Measurements from ENCODE around the gene POU3F1. TPM values are rescaled to one million over a fixed set of nuclear protein-coding genes. Genes with fewer than 3 reads are reported as not detected.

Gene POU3F1
- total and polyA plus RNA-seq, 10 donors, result 0.07 to 0.60 (median 0.21) TPM; not detected in 3

DNA sequence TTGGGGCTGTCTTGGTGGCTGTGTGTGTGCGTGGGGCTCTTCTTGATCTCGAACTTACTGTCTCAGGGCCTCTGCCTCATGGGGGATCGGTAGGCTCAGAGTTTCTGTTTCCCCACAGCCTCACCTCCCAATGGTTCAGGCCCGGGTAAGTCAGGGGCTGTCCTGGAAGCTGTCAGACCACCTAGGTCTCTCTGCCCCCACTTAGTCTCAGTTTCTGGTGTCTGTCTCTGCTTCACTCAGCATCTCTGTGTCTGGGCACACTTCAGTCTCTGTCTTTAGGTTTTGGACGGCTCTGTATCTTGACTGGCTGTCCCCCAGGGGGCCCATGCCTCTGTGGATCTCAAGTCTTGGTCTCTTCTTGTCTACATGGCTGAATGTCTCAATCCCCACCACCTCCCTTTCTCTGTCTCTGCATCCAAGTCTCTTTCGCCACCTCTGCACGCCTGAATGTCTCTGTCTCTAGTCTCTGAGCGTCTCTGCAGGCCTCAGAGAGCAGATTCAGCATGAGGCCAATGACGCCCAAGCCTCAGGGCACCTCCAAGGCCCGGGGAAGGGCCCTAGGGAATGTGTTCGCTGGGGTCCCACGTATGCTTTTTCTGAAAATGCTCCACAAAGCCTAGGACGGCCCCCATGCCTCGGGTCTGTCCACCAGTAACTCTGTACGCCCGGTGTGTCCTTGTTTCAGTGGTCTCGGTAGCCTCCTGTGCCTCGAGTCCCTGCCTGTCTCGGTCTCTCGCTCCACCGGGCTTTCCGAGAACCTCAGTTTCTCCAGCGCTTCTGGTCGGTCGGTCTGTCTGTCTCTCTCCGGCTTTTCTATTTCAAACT is 42.1 kb downstream of the POU3F1 start:
- 6 to 11% (median 8%) methylated on average over 20 to 26 of the region's 26 CpGs for WGBS, 5 donors
- Histone ChIP-seq H3K4me3 (peak overlapping the region; percentile 23 to 76 (median 46)), H3K27me3 (replicated peaks in 1 of 7) (peaks cover 0 to 26% (median 6%) of the 10 kb centered on the region in 7 donors), H3K4me1 (peaks cover 11 to 71% (median 40%) of the 10 kb centered on the region in 6 donors), H3K36me3 (no peaks in the 10 kb centered on the region), H3K9me3 (no peaks in the 10 kb centered on the region), H3K27ac (peak overlapping the region in 7 of 8 donors; percentile 57 to 91 (median 68))
- intact Hi-C loops (cut with DNase I; ENCODE audit: low total_unique reads), result no loop called here
- no peak for DNase-seq
- TF ChIP-seq POLR2AphosphoS5 (IDR thresholded peaks at IDR 0.05), result no peak
- TF ChIP-seq, protein P1, sequence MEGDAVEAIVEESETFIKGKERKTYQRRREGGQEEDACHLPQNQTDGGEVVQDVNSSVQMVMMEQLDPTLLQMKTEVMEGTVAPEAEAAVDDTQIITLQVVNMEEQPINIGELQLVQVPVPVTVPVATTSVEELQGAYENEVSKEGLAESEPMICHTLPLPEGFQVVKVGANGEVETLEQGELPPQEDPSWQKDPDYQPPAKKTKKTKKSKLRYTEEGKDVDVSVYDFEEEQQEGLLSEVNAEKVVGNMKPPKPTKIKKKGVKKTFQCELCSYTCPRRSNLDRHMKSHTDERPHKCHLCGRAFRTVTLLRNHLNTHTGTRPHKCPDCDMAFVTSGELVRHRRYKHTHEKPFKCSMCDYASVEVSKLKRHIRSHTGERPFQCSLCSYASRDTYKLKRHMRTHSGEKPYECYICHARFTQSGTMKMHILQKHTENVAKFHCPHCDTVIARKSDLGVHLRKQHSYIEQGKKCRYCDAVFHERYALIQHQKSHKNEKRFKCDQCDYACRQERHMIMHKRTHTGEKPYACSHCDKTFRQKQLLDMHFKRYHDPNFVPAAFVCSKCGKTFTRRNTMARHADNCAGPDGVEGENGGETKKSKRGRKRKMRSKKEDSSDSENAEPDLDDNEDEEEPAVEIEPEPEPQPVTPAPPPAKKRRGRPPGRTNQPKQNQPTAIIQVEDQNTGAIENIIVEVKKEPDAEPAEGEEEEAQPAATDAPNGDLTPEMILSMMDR (IDR thresholded peaks at IDR 0.05 in 8 of 11, conservative IDR thresholded peaks at IDR 0.05 in 3 of 11), result no peak
- TF ChIP-seq POLR2A (IDR thresholded peaks at IDR 0.05), result no peak

DNA sequence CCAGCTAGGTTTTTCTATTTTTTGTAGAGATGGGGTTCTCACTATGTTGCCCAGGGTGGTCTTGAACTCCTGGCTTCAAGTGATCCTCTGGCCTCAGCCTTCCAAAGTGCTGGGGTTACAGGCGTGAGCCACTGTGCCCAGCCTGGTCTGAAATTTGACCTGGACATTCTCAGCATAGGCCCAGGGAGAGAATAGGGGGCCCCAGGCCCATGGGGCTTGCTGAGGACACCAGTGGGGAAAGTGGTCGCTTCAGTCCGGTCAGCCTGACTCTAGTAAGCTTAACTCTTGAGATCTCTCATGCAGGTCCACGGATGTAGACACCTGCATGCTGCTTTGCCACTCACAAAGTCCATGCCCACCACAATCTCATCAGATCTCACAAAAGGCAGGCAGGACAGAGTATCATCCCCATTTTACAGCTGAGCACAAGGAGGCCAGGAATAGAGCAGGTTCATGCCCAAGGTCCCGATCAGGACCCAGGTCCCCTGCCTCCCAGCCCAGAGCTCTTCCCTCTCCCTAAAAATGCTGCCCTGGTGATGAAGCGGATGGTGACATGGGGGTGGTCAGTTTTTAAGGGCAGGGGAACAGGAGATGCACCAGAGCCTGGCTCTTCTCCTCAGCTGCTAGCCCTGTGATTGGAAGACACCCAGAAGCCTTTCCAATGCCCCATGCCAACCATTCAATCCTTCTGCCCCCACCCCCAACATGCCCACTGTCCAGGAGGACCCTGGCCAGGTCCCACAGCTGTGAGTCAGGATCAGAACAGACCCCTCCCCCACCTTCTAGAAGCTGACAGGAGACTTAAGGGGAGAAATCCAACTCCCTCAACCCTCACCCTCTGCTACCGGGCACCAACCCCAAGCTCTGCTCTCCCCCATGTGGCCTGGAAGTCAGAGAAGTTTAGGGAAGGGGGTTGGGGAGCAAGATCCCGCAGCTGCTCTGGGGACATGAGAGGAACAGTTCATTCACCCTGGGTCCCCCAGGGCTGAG is 43.0 kb downstream of the POU3F1 start:
- no peak for DNase-seq
- intact Hi-C loops (cut with DNase I; ENCODE audit: low total_unique reads), result no loop called here
- Histone ChIP-seq H3K4me3 (peak overlapping the region; percentile 23 to 76 (median 46)), H3K4me1 (peaks cover 15 to 73% (median 49%) of the 10 kb centered on the region in 6 donors), H3K27me3 (replicated peaks in 1 of 7) (peaks cover 0 to 26% (median 6%) of the 10 kb centered on the region in 7 donors), H3K27ac (peak overlapping the region in 7 of 8 donors; percentile 17 to 91 (median 68)), H3K36me3 (peaks cover 0 to 5% (median 0%) of the 10 kb centered on the region in 6 donors), H3K9me3 (no peaks in the 10 kb centered on the region)
- TF ChIP-seq POLR2AphosphoS5 (IDR thresholded peaks at IDR 0.05), result no peak
- TF ChIP-seq POLR2A (IDR thresholded peaks at IDR 0.05), result no peak
- TF ChIP-seq, protein P1 (IDR thresholded peaks at IDR 0.05 in 8 of 11, conservative IDR thresholded peaks at IDR 0.05 in 3 of 11), result no peak
- WGBS, 5 donors, result 68 to 76% (median 74%) methylated on average over 7 to 8 of the region's 8 CpGs

DNA sequence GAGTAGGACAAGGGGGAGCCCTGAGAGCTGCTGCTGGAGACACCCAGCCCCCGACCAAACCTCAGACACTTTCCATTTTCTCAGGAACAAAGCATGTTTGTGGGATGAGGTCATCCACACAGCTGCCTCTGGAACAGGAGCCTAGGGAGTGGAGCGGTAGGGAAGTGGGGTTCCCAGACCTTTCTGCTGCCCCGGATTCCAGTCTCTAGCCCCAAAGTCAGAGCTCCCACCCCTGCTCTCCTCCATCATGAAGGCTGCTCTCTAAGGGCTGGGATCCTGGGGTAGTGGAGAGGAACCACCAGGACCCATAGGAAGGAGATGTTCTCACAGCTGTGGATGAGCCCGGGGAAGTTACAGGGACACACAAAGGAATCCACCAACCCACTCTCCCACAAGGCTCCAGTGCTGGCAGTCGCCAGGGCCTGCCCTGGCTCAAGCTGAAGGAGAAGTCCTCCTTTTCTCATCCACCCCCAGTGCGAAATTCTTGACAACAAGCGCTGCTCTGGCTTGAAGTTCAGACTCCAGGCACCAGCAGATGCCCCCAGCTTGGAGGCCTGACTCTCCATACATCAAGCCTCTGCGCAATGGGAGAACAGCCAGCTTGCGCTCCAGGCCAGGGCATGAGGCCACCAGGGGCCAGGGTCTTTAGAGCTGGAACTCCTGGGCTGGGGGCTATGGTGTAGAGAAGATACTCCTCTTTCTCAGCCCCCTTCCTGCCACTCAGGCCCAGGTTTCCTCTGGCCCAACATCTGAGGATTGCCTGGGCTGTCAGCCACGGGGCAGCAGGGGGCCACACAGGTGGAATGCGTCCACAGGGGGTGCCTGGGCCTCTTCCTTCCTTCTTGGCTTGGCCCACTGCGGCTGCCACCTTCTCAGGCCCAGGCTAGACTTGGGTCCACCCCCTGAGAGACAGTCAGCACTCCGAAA is 45.8 kb downstream of the POU3F1 start:
- peaks cover 19 to 96% (median 71%) of the 10 kb centered on the region in 6 donors for H3K4me1 ChIP-seq

More for the DNA sequence above, 45.8 kb downstream of the POU3F1 start:
- WGBS, 5 donors, result 39 to 48% (median 43%) methylated on average over 7 to 13 of the region's 13 CpGs
- H3K27me3 ChIP-seq (replicated peaks in 1 of 7), result peaks cover 0 to 27% (median 6%) of the 10 kb centered on the region in 7 donors
- intact Hi-C loops (cut with DNase I; ENCODE audit: low total_unique reads), result no loop called here
- H3K27ac ChIP-seq, result peak overlapping the region; percentile 53 to 91 (median 82)
- no peak for DNase-seq
- H3K36me3 ChIP-seq, result peaks cover 0 to 22% (median 0%) of the 10 kb centered on the region in 6 donors
- TF ChIP-seq POLR2A (IDR thresholded peaks at IDR 0.05) (no peak), POLR2AphosphoS5 (IDR thresholded peaks at IDR 0.05) (no peak)
- TF ChIP-seq, protein P1 (IDR thresholded peaks at IDR 0.05 in 8 of 11, conservative IDR thresholded peaks at IDR 0.05 in 3 of 11), result no peak
- H3K4me3 ChIP-seq, result peak overlapping the region in 1 of 8 donors; percentile 12
- H3K9me3 ChIP-seq, result no peaks in the 10 kb centered on the region

Data from spleen (tissue), 11 donors.